ENCODE data around the gene CTAGE1.

- TF ChIP-seq POLR2A (IDR thresholded peaks at IDR 0.05; ENCODE audit: low read depth, low read length), result no peak
- no peak for TF ChIP-seq EZH2 (IDR thresholded peaks at IDR 0.05; ENCODE audit: borderline replicate concordance, low read depth, low read length, severe bottlenecking)
- no peak for TF ChIP-seq POLR2AphosphoS5 (IDR thresholded peaks at IDR 0.05; ENCODE audit: insufficient read depth, low read depth, low read length)
- no peak for TF ChIP-seq CTCF (IDR thresholded peaks at IDR 0.05; ENCODE audit: extremely low read depth in 1 of 2, insufficient read depth in 1 of 2, low read depth in 1 of 2, low read length in 2 of 2)
These were observed 29.9 kb downstream of the CTAGE1 start for GRCh38 chr18:22387787-22388186.

All from endothelial cell of umbilical vein (primary cell).